Transverse colon (tissue), 4 donors: ENCODE measurements around the gene IGF2BP3. TPM values are rescaled to one million over a fixed set of nuclear protein-coding genes. Genes with fewer than 3 reads are reported as not detected.

Source experiments
- DNase-seq: peaks from one replicate; pipeline ENCODE4 v3.0.0-alpha.2; 2019
- H3K27ac ChIP-seq, 4 donors: fragments of 200-600 bp; sonication (generic); 2 replicates each; pipeline ENCODE4 v1.5.1; 2016 to 2018; ENCODE audit warnings: inconsistent platforms in 4 of 4
- H3K27me3 ChIP-seq: fragments of 200-600 bp; sonication (generic); 2 replicates; pipeline ENCODE4 v1.5.1; 2017; ENCODE audit warnings: inconsistent platforms
- H3K36me3 ChIP-seq, 4 donors: fragments of 200-600 bp; sonication (generic); 2 replicates each; pipeline ENCODE4 v1.5.1; 2017 to 2019; ENCODE audit warnings: inconsistent platforms in 4 of 4
- H3K4me1 ChIP-seq, 4 donors: fragments of 200-600 bp; sonication (generic); 2 replicates each; pipeline ENCODE4 v1.5.1; 2017 to 2020; ENCODE audit warnings: inconsistent platforms in 4 of 4
- H3K4me3 ChIP-seq, 4 donors: fragments of 200-600 bp; sonication (generic); 1 replicate in 1 of 4; 2 replicates in 3 of 4; pipeline versions ENCODE4 v1.5.1 to v1.6.1; 2017 to 2019; ENCODE audit warnings: inconsistent platforms in 4 of 4
- H3K9me3 ChIP-seq, 2 donors: fragments of 200-600 bp; sonication (generic); 2 replicates each; pipeline ENCODE4 v1.5.1; 2017 to 2019; ENCODE audit warnings: inconsistent platforms in 2 of 2
- CTCF ChIP-seq, 5 experiments: fragments of 200-600 bp in 3 of 5; fragments of 450-650 bp in 2 of 5; sonication (generic) in 3 of 5; IDR thresholded peaks; 1 replicate in 2 of 5; 2 replicates in 3 of 5; pipeline ENCODE4 v1.5.1; 2016 to 2017; ENCODE audit warnings: antibody characterized with exemption in 5 of 5, inconsistent platforms in 3 of 5, mild to moderate bottlenecking in 2 of 5, moderate library complexity in 1 of 5
- EP300 ChIP-seq: sonication (generic); formaldehyde crosslinking; IDR thresholded peaks from one replicate; pipeline ENCODE4 v1.6.1; 2017; ENCODE audit warnings: antibody characterized with exemption, low read depth
- POLR2A ChIP-seq: fragments of 450-650 bp; IDR thresholded peaks from one replicate; pipeline ENCODE4 v1.6.1; 2016; ENCODE audit warnings: antibody characterized with exemption, mild to moderate bottlenecking, moderate library complexity
- POLR2AphosphoS5 ChIP-seq, 3 donors: sonication (generic); formaldehyde crosslinking; IDR thresholded peaks; one replicate each; pipeline ENCODE4 v1.6.1; 2016; ENCODE audit warnings: antibody characterized with exemption in 3 of 3
- WGBS, 2 donors: methylation state at CpG; one replicate each; pipeline ENCODE4 v1.1.5; 2018; ENCODE audit warnings: low coverage in 1 of 2; 5-methylcytosine and 5-hydroxymethylcytosine counted together
- in situ Hi-C, 4 donors: fragments of 200-750 bp; cut with MboI; loops; one replicate each; pipeline versions ENCODE4 v1.15.0 to v1.15.1; 2017; ENCODE audit warnings: low sequenced_read_pairs in 3 of 4, low pct_ligation_motif_present in 1 of 4, low pct_unique_long_range_greater_than_20kb in 1 of 4
- intact Hi-C: fragments of 100-400 bp; cut with DNase I; formaldehyde crosslinking; loops from one replicate; pipeline ENCODE4 v1.15.1; 2023; ENCODE audit warnings: low total_unique reads
- total RNA-seq, 4 donors: library from RNA; depleted of rRNA; stranded (reverse); fragments of >200 nt; gene quantifications; one replicate each; pipeline ENCODE4 v1.1.0, GENCODE V29; 2016

IGF2BP3 gene
- total RNA-seq, 4 donors from 2014 or later: 0.41 to 0.64 TPM; not detected in 2

- Histone ChIP-seq H3K9me3 (no peaks in the 10 kb centered on the region), H3K27me3 (peaks cover 8% of the 10 kb centered on the region), H3K4me1 (peaks cover 0 to 8% (median 3%) of the 10 kb centered on the region in 4 donors), H3K4me3 (no peak overlapping the region), H3K27ac (no peak overlapping the region), H3K36me3 (no peaks in the 10 kb centered on the region)
- TF ChIP-seq CTCF (IDR thresholded peaks at IDR 0.05) (no peak), POLR2A (no peak), POLR2AphosphoS5 (IDR thresholded peaks at IDR 0.05) (no peak), EP300 (no peak)
- 65 to 74% methylated on average over 5 of the region's 5 CpGs for WGBS, 2 donors
- intact Hi-C loops: loop anchor here (1.0 kb wide), 1 partner anchor 46 kb away; no protein-coding TSS in a partner anchor
- DNase-seq: no peak
- in situ Hi-C loops: loop anchor here in 1 of 4 donors (10.0 kb wide), 1 partner anchor 171 kb away; the partner anchor contains the start of gene KLHL7
Observed at GRCh38 chr7:23275912-23276311, 194.4 kb downstream of the IGF2BP3 start.

GRCh38 chr7:23273141-23273599 is 197.1 kb downstream of the IGF2BP3 start:
- intact Hi-C loops: no loop called here
- in situ Hi-C loops: loop anchor here in 1 of 4 donors (10.0 kb wide), 1 partner anchor 168 kb away; the partner anchor contains the start of gene KLHL7
- H3K4me1 ChIP-seq: peaks cover 0 to 8% (median 3%) of the 10 kb centered on the region in 4 donors
- TF ChIP-seq EP300 (no peak), CTCF (IDR thresholded peaks at IDR 0.05) (peak; percentile 63 to 80 (median 73))
- H3K9me3 ChIP-seq: no peaks in the 10 kb centered on the region
- WGBS, 2 donors: 9 to 28% methylated on average over 5 to 11 of the region's 11 CpGs
- peak; percentile 94 for DNase-seq
- peaks cover 8% of the 10 kb centered on the region for H3K27me3 ChIP-seq
- no peak overlapping the region for H3K27ac ChIP-seq
- H3K36me3 ChIP-seq: no peaks in the 10 kb centered on the region
- H3K4me3 ChIP-seq: peak overlapping the region in 1 of 4 donors; percentile 13

GRCh38 chr7:23272275-23272674 is 198.0 kb downstream of the IGF2BP3 start:
- intact Hi-C loops: no loop called here
- 86 to 94% methylated on average over 1 to 2 of the region's 2 CpGs for WGBS, 2 donors
- TF ChIP-seq CTCF (IDR thresholded peaks at IDR 0.05) (no peak), POLR2A (no peak), POLR2AphosphoS5 (IDR thresholded peaks at IDR 0.05) (no peak), EP300 (no peak)
- DNase-seq: no peak
- H3K9me3 ChIP-seq: no peaks in the 10 kb centered on the region
- H3K36me3 ChIP-seq: no peaks in the 10 kb centered on the region
- in situ Hi-C loops: loop anchor here in 1 of 4 donors (10.0 kb wide), 1 partner anchor 167 kb away; the partner anchor contains the start of gene KLHL7
- H3K27ac ChIP-seq: no peak overlapping the region
- no peak overlapping the region for H3K4me3 ChIP-seq
- H3K4me1 ChIP-seq: peaks cover 0 to 8% (median 3%) of the 10 kb centered on the region in 4 donors
- peaks cover 8% of the 10 kb centered on the region for H3K27me3 ChIP-seq

DNA sequence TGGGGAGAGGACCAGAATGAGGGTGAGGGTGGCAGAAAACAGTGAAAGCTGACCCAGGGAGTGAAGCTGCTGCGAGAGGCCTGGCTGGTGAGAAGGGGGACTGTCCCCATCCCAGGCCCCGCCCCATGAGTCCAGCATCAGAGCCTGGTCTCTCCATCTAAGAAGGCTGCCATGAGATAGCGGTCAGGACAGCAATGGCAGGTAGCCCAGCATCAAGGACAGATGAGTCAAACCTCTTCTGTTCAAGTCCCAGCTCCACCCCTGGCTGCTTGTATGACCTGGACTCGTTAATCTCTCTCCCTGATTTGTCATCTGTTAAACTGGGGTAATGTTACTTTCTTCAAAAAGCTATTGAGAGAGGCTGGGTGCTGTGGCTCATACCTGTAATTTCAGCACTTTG is 201.5 kb downstream of the IGF2BP3 start:
- in situ Hi-C loops: no loop called here

More for the DNA sequence above, 201.5 kb downstream of the IGF2BP3 start:
- TF ChIP-seq CTCF (IDR thresholded peaks at IDR 0.05) (no peak), POLR2AphosphoS5 (IDR thresholded peaks at IDR 0.05) (no peak), POLR2A (no peak), EP300 (no peak)
- no peak for DNase-seq
- WGBS, 2 donors: 79 to 91% methylated on average over 3 to 4 of the region's 4 CpGs
- Histone ChIP-seq H3K9me3 (no peaks in the 10 kb centered on the region), H3K4me1 (peaks cover 0 to 8% (median 3%) of the 10 kb centered on the region in 4 donors), H3K27me3 (peaks cover 8% of the 10 kb centered on the region), H3K36me3 (no peaks in the 10 kb centered on the region), H3K27ac (no peak overlapping the region), H3K4me3 (no peak overlapping the region)
- intact Hi-C loops: no loop called here
